HG03064 (cell line): Measurements from ENCODE around the gene TENM3.
"Not testable (repeated sequence)": the region's sequence is repeated elsewhere in the genome, so short reads cannot be mapped to it uniquely, and the experiment has no call there.

ENCODE experiments used
- ATAC-seq: cut with Tn5 transposase; IDR thresholded peaks from one replicate; pipeline ENCODE4 v1.9.1; 2021; ENCODE audit warnings: low read depth; ENCODE audit not compliant: unreplicated experiment

Gene TENM3

GRCh38 chr4:182788201-182788600, 545.0 kb downstream of the TENM3 start:
- ATAC-seq: no peak

GRCh38 chr4:182789529-182789928, 546.3 kb downstream of the TENM3 start:
- ATAC-seq: no peak

GRCh38 chr4:182795446-182796238, 552.4 kb downstream of the TENM3 start:
- ATAC-seq: no peak

GRCh38 chr4:182799515-182800215, 556.5 kb downstream of the TENM3 start:
- no peak for ATAC-seq

GRCh38 chr4:182800216-182800515, 557.0 kb downstream of the TENM3 start:
- no peak for ATAC-seq

GRCh38 chr4:182801636-182802035, 558.4 kb downstream of the TENM3 start:
- no peak for ATAC-seq

- no peak for ATAC-seq
Measured at GRCh38 chr4:182802621-182803020, 559.4 kb downstream of the TENM3 start.

- ATAC-seq: no peak
Measured at GRCh38 chr4:182803235-182803634, 560.0 kb downstream of the TENM3 start.

GRCh38 chr4:182804131-182804530, 560.9 kb downstream of the TENM3 start:
- no peak for ATAC-seq

- ATAC-seq: no peak
Measured at GRCh38 chr4:182805321-182805720, 562.1 kb downstream of the TENM3 start.

- no peak for ATAC-seq
Measured at GRCh38 chr4:182805750-182806149, 562.5 kb downstream of the TENM3 start.

GRCh38 chr4:182806259-182807252, 563.4 kb downstream of the TENM3 start:
- ATAC-seq: peak; percentile 52

GRCh38 chr4:182807346-182807745, 564.1 kb downstream of the TENM3 start:
- ATAC-seq: no peak

GRCh38 chr4:182807767-182808548, 564.8 kb downstream of the TENM3 start:
- no peak for ATAC-seq

GRCh38 chr4:182808673-182809416, 565.6 kb downstream of the TENM3 start:
- peak; percentile 97 for ATAC-seq

GRCh38 chr4:182809417-182810102, 566.4 kb downstream of the TENM3 start:
- peak; percentile 39 for ATAC-seq

- no peak for ATAC-seq
Measured at GRCh38 chr4:182810103-182810615, 567.0 kb downstream of the TENM3 start.

- ATAC-seq: no peak
Measured at GRCh38 chr4:182812916-182813315, 569.7 kb downstream of the TENM3 start.

GRCh38 chr4:182814065-182814464, 570.9 kb downstream of the TENM3 start:
- ATAC-seq: not testable (repeated sequence)
